Cardiac fibroblast (primary cell): ENCODE data around the gene DIS3.
A peak's percentile ranks its signal among the peaks of the same experiment; 100 is the strongest.
"Not testable (repeated sequence)": the region's sequence is repeated elsewhere in the genome, so short reads cannot be mapped to it uniquely, and the experiment has no call there.

Experiments
- DNase-seq, 2 donors: peaks; one replicate each; pipeline versions ENCODE4 v3.0.0 to v3.0.0-alpha.2; 2010; ENCODE audit warnings: low read depth in 2 of 2
- H3K4me3 ChIP-seq, 2 donors: replicated peaks in 1 of 2; 1 replicate in 1 of 2; 2 replicates in 1 of 2; pipeline ENCODE4 v1.5.1; 2011; ENCODE audit warnings: low read depth in 2 of 2, low read length in 2 of 2, mild to moderate bottlenecking in 2 of 2, moderate library complexity in 1 of 2
- TF ChIP-seq, protein P1 (sequence below): IDR thresholded peaks from one replicate; pipeline ENCODE4 v1.5.1; 2011; ENCODE audit warnings: low read depth, mild to moderate bottlenecking, low read length, inconsistent platforms

DIS3 gene

DNA sequence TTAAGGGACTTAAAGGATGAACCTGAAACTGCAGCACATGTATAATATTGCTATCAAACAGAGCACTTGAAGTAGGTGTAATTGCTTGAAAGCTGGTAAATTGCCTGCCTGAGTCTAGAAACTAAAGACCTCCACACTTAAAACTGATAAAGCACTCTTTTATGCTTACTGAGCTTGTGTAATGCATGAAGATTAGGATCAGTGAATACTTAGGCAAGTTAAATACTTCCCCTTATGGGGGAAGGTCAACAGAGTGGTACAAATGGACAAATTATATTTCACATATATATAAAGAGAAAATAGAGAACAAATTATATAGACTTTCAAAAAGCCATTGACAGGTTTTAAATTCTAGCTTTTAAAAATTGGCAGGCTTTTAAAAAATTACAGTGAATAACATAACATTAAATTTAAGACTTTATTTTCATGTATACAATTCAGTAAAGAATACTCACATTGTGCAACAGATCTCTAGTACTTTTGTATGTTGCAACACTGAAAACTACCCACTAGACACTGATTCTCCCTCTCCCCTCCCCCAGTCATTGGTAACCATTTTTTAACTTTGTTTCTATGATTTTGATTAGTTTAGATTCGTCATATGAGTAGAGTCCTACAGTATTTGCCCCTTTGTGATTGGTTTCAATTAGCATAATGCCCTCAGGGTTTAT is 24.1 kb upstream of the DIS3 start:
- peak in 1 of 2 donors; percentile 21 for DNase-seq
- H3K4me3 ChIP-seq = no peak overlapping the region
- TF ChIP-seq, protein P1, sequence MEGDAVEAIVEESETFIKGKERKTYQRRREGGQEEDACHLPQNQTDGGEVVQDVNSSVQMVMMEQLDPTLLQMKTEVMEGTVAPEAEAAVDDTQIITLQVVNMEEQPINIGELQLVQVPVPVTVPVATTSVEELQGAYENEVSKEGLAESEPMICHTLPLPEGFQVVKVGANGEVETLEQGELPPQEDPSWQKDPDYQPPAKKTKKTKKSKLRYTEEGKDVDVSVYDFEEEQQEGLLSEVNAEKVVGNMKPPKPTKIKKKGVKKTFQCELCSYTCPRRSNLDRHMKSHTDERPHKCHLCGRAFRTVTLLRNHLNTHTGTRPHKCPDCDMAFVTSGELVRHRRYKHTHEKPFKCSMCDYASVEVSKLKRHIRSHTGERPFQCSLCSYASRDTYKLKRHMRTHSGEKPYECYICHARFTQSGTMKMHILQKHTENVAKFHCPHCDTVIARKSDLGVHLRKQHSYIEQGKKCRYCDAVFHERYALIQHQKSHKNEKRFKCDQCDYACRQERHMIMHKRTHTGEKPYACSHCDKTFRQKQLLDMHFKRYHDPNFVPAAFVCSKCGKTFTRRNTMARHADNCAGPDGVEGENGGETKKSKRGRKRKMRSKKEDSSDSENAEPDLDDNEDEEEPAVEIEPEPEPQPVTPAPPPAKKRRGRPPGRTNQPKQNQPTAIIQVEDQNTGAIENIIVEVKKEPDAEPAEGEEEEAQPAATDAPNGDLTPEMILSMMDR = no peak

DNA sequence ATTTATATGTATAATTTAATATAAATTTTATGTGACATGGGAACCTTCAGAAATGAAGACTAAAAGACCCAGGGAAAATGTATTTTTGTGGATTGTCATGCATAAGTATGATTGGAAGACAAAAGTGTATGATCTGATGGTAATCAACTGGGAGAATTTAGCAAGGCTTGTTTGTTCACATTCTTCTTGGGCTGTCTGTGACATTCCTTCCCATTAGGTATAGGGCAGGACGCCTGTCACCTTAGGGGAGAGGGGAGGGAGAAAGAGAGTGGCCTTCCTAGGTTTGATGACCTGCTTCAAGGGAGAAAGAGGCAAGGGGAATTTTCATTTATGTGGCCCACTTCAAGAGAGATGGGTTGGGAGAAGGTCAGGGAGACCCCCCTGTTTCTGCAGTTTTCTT is 22.6 kb upstream of the DIS3 start:
- H3K4me3 ChIP-seq = no peak overlapping the region
- TF ChIP-seq, protein P1 = no peak
- DNase-seq = no peak

DNA sequence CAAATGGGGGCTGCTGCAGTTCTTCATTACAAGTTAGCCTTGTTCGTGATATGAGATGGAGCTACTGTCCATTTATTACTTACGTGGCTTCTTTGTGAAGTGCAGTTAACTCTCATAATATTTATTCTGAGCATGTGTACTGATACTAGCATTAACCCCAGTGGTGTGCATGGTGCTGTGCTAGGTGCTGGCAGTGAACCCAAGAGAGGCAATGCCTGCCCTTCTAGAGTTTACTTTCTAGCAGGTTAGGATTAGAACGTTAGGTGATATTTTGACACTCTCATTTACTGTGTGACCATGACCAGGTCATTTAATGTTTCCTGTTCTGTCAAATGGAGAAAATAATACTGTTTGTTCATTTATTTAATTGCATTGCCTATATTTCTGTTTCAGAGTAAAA is 17.1 kb upstream of the DIS3 start:
- DNase-seq = no peak
- H3K4me3 ChIP-seq = no peak overlapping the region
- TF ChIP-seq, protein P1 = no peak

DNA sequence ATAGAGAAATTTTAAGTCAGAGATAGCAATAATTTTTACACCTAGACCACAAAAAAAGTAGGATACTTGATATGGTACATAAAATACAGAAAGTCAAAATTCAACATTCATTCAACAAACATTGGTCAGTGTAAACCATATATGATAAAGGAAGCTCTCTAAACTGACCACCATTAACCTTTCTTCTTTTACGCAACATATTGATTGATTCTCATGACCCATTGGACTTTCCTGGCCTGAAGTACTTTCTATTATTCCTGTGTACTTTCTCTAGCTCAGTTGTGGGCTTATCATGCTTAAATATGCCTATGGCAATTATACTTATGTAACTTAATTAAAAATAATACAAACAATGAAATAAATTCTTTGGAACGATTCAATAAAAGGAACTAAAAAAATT is 10.9 kb upstream of the DIS3 start:
- no peak for DNase-seq
- H3K4me3 ChIP-seq = no peak overlapping the region
- TF ChIP-seq, protein P1 = no peak

DNA sequence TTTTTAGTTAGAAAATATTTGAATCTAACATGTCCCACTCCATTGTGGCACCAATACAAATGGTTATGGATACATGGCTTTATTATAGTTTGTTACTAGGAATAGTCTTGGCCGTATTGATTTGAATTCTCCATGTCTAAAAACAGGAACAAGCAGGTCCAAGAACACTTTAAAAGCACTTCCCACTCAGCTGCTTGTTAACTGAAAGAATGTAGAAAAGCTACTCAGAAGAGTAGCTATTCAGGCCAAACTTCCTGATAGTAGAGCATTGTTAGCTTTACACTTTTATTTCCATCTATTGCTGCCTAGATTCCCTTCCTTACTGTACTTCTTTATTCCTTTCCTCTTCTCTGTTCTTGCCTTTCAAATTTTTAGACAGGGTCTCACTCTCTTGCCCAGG is 7.1 kb upstream of the DIS3 start:
- no peak for DNase-seq

DNA sequence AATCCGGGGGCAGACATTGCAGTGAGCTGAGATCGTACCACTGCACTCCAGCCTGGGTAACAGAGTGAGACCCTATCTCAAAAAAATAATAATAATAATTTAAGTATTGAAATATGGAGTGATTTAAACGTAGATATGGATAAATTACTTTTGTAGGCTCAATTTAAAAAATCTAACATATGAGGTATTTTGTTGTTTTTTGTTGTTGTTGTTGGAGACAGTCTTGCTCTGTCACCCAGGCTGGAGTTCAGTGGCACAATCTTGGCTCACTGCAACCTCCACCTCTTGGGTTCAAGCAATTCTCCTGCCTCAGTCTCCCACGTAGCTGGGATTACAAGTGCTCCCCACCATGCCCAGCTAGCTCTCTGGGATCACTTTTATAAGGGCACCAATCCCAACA is 3.0 kb upstream of the DIS3 start:
- H3K4me3 ChIP-seq, DNase-seq: not testable (repeated sequence)

More for the DNA sequence above, 7.1 kb upstream of the DIS3 start:
- TF ChIP-seq, protein P1 = no peak
- no peak overlapping the region for H3K4me3 ChIP-seq

DNA sequence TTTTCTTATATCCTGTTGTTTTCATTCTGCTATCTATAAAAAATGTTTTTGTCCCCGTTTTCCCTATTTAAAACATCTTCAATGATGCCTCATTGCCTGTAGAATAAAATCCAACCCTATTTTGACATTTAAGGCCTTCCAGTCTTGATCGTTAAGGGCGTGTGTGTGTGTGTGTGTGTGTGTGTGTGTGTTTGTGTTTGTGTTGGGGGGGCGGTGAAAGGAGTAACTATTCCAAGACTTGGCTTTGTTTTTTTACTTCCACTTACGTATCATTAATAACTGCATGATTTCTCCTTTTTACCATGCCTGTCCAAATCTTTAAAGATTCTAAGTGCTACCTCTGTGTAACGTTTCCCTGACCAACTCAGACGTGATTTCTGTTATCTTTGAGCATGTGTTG is 1.0 kb upstream of the DIS3 start:
- peak; percentile 42 to 49 for DNase-seq
- TF ChIP-seq, protein P1 = no peak

More for the DNA sequence above, 1.0 kb upstream of the DIS3 start:
- peak overlapping the region; percentile 85 to 95 for H3K4me3 ChIP-seq
